ENCODE measurements around the gene ZNF106. TPM values are rescaled to one million over a fixed set of nuclear protein-coding genes. Genes with fewer than 3 reads are reported as not detected.

Gene ZNF106
- total RNA-seq, 1 experiment from 2014 or later, result 102 TPM

GRCh38 chr15:42419369-42419768 is 71.6 kb downstream of the ZNF106 start:
- Histone ChIP-seq H3K36me3 (ENCODE audit: insufficient read depth, low read length, poor library complexity, severe bottlenecking) (peaks cover 82% of the 10 kb centered on the region), H3K4me1 (ENCODE audit: insufficient read depth, low read length, poor library complexity, severe bottlenecking) (no peaks in the 10 kb centered on the region), H3K4me3 (ENCODE audit: low read depth, low read length, poor library complexity, severe bottlenecking) (no peak overlapping the region), H3K9me3 (ENCODE audit: low read depth, low read length, poor library complexity, severe bottlenecking) (no peaks in the 10 kb centered on the region), H3K27me3 (replicated peaks; ENCODE audit: insufficient read depth, low read depth, low read length, poor library complexity) (no peaks in the 10 kb centered on the region), H3K27ac (ENCODE audit: low read depth, low read length, poor library complexity, severe bottlenecking) (no peak overlapping the region)
- no TSS peak for BruUV-seq (replicated peaks)
- TF ChIP-seq CTCF (conservative IDR thresholded peaks at IDR 0.05; ENCODE audit: low read depth, low read length), result no peak
- no peak for TF ChIP-seq EZH2 (IDR thresholded peaks at IDR 0.05; ENCODE audit: borderline replicate concordance, low read depth, low read length, poor library complexity, severe bottlenecking)
- intact Hi-C loops (cut with micrococcal nuclease; ENCODE audit: unreplicated experiment), result no loop called here
- POLR2A ChIA-PET (ENCODE audit: low non-redundant PET), result no interaction called here
- CTCF ChIA-PET, result no interaction called here
- DNase-seq (ENCODE audit: low spot score), result no peak

- H3K36me3 ChIP-seq (ENCODE audit: insufficient read depth, low read length, poor library complexity, severe bottlenecking), result peaks cover 36% of the 10 kb centered on the region
- no TSS peak for BruUV-seq (replicated peaks)
- intact Hi-C loops (cut with micrococcal nuclease; ENCODE audit: unreplicated experiment), result no loop called here
Measured at GRCh38 chr15:42413920-42414319, 77.0 kb downstream of the ZNF106 start.

GRCh38 chr15:42411884-42412283 is 79.1 kb downstream of the ZNF106 start:
- Histone ChIP-seq H3K27ac (ENCODE audit: low read depth, low read length, poor library complexity, severe bottlenecking) (no peak overlapping the region), H3K36me3 (ENCODE audit: insufficient read depth, low read length, poor library complexity, severe bottlenecking) (peaks cover 20% of the 10 kb centered on the region), H3K9me3 (ENCODE audit: low read depth, low read length, poor library complexity, severe bottlenecking) (no peaks in the 10 kb centered on the region), H3K27me3 (replicated peaks; ENCODE audit: insufficient read depth, low read depth, low read length, poor library complexity) (no peaks in the 10 kb centered on the region), H3K4me1 (ENCODE audit: insufficient read depth, low read length, poor library complexity, severe bottlenecking) (no peaks in the 10 kb centered on the region), H3K4me3 (ENCODE audit: low read depth, low read length, poor library complexity, severe bottlenecking) (no peak overlapping the region)
- POLR2A ChIA-PET (ENCODE audit: low non-redundant PET), result interaction anchor here (0.5 kb wide), 1 partner anchor 40 kb away, joined by 7 read pairs; no protein-coding TSS in a partner anchor
- CTCF ChIA-PET, result no interaction called here
- no TSS peak for BruUV-seq (replicated peaks)
- no peak for DNase-seq (ENCODE audit: low spot score)
- TF ChIP-seq EZH2 (IDR thresholded peaks at IDR 0.05; ENCODE audit: borderline replicate concordance, low read depth, low read length, poor library complexity, severe bottlenecking), result no peak
- no peak for TF ChIP-seq CTCF (conservative IDR thresholded peaks at IDR 0.05; ENCODE audit: low read depth, low read length)
- intact Hi-C loops (cut with micrococcal nuclease; ENCODE audit: unreplicated experiment), result no loop called here

More at GRCh38 chr15:42413920-42414319, 77.0 kb downstream of the ZNF106 start:
- no peaks in the 10 kb centered on the region for H3K4me1 ChIP-seq (ENCODE audit: insufficient read depth, low read length, poor library complexity, severe bottlenecking)
- no peak for TF ChIP-seq EZH2 (IDR thresholded peaks at IDR 0.05; ENCODE audit: borderline replicate concordance, low read depth, low read length, poor library complexity, severe bottlenecking)
- TF ChIP-seq CTCF (conservative IDR thresholded peaks at IDR 0.05; ENCODE audit: low read depth, low read length), result no peak
- H3K27ac ChIP-seq (ENCODE audit: low read depth, low read length, poor library complexity, severe bottlenecking), result no peak overlapping the region
- H3K27me3 ChIP-seq (replicated peaks; ENCODE audit: insufficient read depth, low read depth, low read length, poor library complexity), result no peaks in the 10 kb centered on the region
- POLR2A ChIA-PET (ENCODE audit: low non-redundant PET), result no interaction called here
- no peaks in the 10 kb centered on the region for H3K9me3 ChIP-seq (ENCODE audit: low read depth, low read length, poor library complexity, severe bottlenecking)
- no peak for DNase-seq (ENCODE audit: low spot score)
- CTCF ChIA-PET, result no interaction called here
- H3K4me3 ChIP-seq (ENCODE audit: low read depth, low read length, poor library complexity, severe bottlenecking), result no peak overlapping the region
